CD1c-positive myeloid dendritic cell (primary cell): ENCODE results near the gene CNNM4.
"Not testable (repeated sequence)": the region's sequence is repeated elsewhere in the genome, so short reads cannot be mapped to it uniquely, and the experiment has no call there.

Experiments
- DNase-seq: peaks from one replicate; pipeline ENCODE4 v3.0.0-alpha.2; 2016; ENCODE audit errors: extremely low spot score

CNNM4 gene

GRCh38 chr2:96792772-96793749, 32.4 kb downstream of the CNNM4 start:
- DNase-seq = no peak

DNA sequence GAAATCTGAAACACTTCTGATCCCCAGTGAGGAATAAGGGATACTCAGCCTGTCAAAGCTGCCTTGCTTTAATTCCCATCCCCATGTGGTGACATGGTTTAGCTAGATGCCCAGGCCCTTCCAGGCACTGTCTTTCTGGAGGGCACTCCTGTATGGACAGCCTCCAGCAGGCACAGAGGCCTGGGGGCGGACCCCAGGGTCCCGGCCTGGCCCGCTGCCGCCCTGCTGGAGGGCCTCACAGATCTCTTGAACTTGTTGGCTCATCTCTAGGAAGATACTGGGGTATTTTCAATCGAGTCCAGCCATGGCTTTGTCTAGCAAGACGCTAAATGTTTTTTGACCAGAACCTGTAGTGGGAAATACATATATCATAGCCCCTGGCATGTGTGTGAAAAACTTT, 34.4 kb downstream of the CNNM4 start:
- DNase-seq = no peak

- DNase-seq = not testable (repeated sequence)
Measured at GRCh38 chr2:96796497-96796896, 35.8 kb downstream of the CNNM4 start.

DNA sequence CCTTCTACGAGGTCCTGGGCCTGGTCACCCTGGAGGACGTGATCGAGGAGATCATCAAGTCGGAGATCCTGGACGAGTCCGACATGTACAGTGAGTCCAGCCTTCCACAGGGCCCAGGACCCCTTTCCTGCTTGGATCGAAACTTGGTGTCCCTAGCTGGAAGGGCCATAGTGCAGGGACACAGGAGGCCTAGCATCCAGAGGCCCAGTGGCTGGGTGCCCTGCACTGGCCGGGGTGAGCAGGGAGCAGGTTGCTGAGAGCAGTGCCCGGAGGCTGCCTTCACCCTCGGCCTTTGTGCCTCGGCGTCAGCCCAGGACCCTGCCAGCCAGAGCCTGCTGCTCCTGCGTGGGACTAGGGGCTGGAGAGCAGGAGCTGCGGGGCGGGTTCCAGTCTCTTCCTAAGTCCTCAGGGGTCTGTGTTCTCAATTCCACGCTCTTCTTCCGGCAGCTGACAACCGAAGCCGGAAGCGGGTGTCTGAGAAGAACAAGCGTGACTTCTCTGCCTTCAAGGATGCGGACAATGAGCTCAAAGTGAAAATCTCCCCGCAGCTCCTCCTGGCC, 36.4 kb downstream of the CNNM4 start:
- DNase-seq = no peak

- no peak for DNase-seq
Measured at GRCh38 chr2:96798733-96799622, 38.3 kb downstream of the CNNM4 start.

DNA sequence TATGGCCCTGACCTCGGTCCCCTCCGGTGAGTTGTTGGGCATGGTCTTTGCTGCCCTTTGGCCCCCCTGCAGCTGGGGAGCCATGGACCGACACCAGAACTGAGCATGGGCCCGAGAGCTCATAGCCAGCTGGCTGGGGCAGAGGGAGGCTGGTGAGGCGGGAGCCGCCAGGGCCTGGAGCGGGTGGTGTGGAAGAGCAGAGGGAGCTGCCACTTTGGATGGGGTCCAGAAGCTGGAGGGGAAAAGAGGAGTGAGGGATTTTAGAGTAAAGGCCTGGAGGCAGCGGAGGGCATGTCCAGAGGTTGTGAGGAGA, 38.9 kb downstream of the CNNM4 start:
- DNase-seq = no peak

GRCh38 chr2:96800061-96801004, 39.6 kb downstream of the CNNM4 start:
- no peak for DNase-seq

GRCh38 chr2:96801005-96801785, 40.5 kb downstream of the CNNM4 start:
- peak; percentile 57 for DNase-seq

GRCh38 chr2:96801786-96802595, 41.3 kb downstream of the CNNM4 start:
- DNase-seq = peak; percentile 80

- DNase-seq = no peak
Measured at GRCh38 chr2:96802721-96803120, 42.0 kb downstream of the CNNM4 start.

DNA sequence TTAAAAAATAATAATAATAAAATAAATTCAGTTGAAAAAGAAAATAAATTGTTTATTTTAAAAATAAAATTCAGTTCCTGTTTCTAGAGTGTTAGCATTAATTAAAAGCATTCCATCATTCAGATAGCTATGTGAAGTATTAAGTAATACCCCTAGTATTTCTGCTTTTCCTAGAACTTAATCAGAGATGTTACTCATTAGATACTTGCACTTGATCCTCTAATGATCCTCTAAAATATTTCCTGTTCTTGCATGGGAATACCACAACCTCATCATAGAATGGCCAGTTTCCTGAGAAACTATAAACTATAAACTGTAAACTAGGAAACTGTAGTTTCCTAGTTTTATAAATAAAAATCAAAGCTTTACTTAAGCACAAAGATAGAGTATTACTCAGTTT, 44.3 kb downstream of the CNNM4 start:
- DNase-seq = peak; percentile 25

GRCh38 chr2:96805946-96806345, 45.2 kb downstream of the CNNM4 start:
- DNase-seq = not testable (repeated sequence)

- no peak for DNase-seq
Measured at GRCh38 chr2:96806468-96807126, 45.9 kb downstream of the CNNM4 start.

DNA sequence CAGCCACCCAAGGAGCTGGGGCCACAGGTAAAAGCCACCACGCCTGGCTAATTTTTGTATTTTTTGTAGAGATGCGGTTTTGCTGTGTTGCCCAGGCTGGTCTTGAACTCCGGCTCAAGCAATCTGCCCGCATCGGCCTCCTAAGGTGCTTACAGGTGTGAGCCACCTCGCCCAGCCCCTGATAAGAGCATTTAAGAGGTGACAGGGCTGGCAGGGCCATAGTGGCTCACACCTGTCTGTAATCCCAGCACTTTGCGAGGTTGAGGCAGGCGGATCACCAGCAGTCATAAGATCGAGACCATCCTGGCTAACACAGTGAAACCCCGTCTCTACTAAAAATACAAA, 46.4 kb downstream of the CNNM4 start:
- no peak for DNase-seq

GRCh38 chr2:96808176-96808837, 47.6 kb downstream of the CNNM4 start:
- DNase-seq = no peak

DNA sequence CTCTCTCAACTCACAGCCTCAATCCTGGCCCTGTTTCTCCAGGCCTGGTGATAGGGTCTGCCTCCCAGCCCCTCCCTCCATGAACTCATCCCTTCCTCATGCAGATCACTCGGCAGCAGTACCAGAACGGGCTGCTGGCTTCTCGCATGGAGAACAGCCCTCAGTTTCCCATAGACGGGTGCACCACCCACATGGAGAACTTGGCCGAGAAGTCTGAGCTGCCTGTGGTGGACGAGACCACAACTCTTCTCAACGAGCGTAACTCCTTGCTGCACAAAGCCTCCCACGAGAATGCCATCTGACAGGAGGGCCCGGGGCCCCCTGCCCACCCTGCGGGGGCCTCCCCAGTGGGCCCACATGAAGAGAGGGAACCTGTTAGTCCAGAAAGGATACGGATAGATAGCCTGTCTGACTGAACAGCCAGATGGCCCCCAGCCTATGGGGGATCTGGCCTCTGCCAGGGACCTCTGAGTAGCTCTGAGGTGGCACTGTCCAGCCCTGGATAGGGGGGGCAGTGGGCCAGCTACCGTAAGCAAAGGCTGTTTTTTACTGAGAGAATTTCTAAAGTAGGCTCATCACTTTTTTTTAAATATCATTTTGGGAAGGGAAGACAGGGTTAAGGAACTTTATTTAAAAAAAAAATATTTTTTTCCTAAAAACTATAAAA, 48.6 kb downstream of the CNNM4 start:
- DNase-seq = no peak

DNA sequence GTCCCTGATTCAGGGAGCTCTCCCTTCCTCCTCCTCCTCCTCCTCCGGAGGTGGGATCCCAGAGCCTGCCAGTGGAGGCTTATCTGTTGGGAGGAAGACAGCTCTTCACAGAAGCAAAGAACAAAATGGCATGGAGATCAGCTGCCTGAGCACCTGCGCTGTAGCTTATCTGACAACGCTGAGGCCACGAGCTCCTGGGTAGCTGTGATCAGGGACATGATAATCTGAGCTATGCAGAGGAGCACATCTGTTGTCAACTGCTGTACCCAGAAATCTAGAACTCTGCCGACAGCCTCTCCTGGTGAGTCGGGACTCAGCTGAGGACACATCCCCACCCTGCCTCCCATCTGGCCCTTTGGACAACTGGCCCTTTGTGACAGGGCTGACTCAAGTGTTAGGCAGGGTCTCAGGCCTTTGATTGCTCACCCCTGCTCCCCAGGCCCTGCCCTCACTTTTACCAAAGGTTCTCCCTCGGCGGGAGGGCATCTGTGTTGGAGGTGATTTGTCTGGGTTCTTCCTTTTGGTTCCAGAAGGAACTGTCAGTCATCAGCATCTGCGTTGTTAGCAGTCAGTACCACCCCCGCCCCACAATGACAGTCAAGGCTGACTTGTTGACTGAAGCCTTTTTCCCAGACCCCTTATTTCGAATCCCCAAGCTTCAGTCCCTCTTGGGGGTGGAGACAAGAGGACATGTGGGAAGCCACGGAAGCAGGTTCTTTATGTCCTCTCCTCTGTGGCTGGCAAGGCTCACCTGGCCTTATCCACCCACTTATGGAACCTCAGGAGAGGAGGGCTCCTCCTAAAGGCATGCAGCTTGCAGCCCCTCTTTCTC, 49.5 kb downstream of the CNNM4 start:
- DNase-seq = no peak
